ENCODE measurements around the gene SPRED3.

SPRED3 gene

GRCh38 chr19:38360351-38360750, 28.1 kb upstream of the SPRED3 start:
- TF ChIP-seq SIN3A (IDR thresholded peaks at IDR 0.05; ENCODE audit: borderline replicate concordance, insufficient read depth, low read length) (no peak), TAF1 (IDR thresholded peaks at IDR 0.05; ENCODE audit: borderline replicate concordance, insufficient read depth, low read length) (no peak), REST (IDR thresholded peaks at IDR 0.05; ENCODE audit: insufficient read depth in 1 of 2, low read depth in 2 of 2, low read length in 2 of 2) (no peak), POLR2AphosphoS5 (IDR thresholded peaks at IDR 0.05; ENCODE audit: low read depth, low read length) (no peak), FOXP2 (optimal IDR thresholded peaks at IDR 0.05; ENCODE audit: borderline replicate concordance, extremely low read depth, extremely low read length, insufficient read depth) (no peak)

GRCh38 chr19:38360839-38361631, 27.5 kb upstream of the SPRED3 start:
- TF ChIP-seq TAF1 (IDR thresholded peaks at IDR 0.05; ENCODE audit: borderline replicate concordance, insufficient read depth, low read length): no peak
- TF ChIP-seq POLR2AphosphoS5 (IDR thresholded peaks at IDR 0.05; ENCODE audit: low read depth, low read length): 0 out of 2 replicates have a peak, but pooled peaks have one; percentile 13
- TF ChIP-seq SIN3A (IDR thresholded peaks at IDR 0.05; ENCODE audit: borderline replicate concordance, insufficient read depth, low read length): no peak
- TF ChIP-seq FOXP2 (optimal IDR thresholded peaks at IDR 0.05; ENCODE audit: borderline replicate concordance, extremely low read depth, extremely low read length, insufficient read depth): no peak
- no peak for TF ChIP-seq REST (IDR thresholded peaks at IDR 0.05; ENCODE audit: insufficient read depth in 1 of 2, low read depth in 2 of 2, low read length in 2 of 2)

GRCh38 chr19:38361633-38362075, 26.8 kb upstream of the SPRED3 start:
- peak; percentile 40; the same call in 1 of the 2 replicates for TF ChIP-seq TAF1 (IDR thresholded peaks at IDR 0.05; ENCODE audit: borderline replicate concordance, insufficient read depth, low read length)
- TF ChIP-seq POLR2AphosphoS5 (IDR thresholded peaks at IDR 0.05; ENCODE audit: low read depth, low read length): 0 out of 2 replicates have a peak, but pooled peaks have one; percentile 27
- no peak for TF ChIP-seq SIN3A (IDR thresholded peaks at IDR 0.05; ENCODE audit: borderline replicate concordance, insufficient read depth, low read length)

- TF ChIP-seq TAF1 (IDR thresholded peaks at IDR 0.05; ENCODE audit: borderline replicate concordance, insufficient read depth, low read length) (peak; percentile 24; the same call in 1 of the 2 replicates), REST (IDR thresholded peaks at IDR 0.05; ENCODE audit: insufficient read depth in 1 of 2, low read depth in 2 of 2, low read length in 2 of 2) (no peak), POLR2AphosphoS5 (IDR thresholded peaks at IDR 0.05; ENCODE audit: low read depth, low read length) (0 out of 2 replicates have a peak, but pooled peaks have one; percentile 38), SIN3A (IDR thresholded peaks at IDR 0.05; ENCODE audit: borderline replicate concordance, insufficient read depth, low read length) (no peak)
Observed at GRCh38 chr19:38362076-38362945, 26.2 kb upstream of the SPRED3 start.

GRCh38 chr19:38367041-38367440, 21.5 kb upstream of the SPRED3 start:
- TF ChIP-seq FOXP2 (optimal IDR thresholded peaks at IDR 0.05; ENCODE audit: borderline replicate concordance, extremely low read depth, extremely low read length, insufficient read depth): no peak
- TF ChIP-seq TAF1 (IDR thresholded peaks at IDR 0.05; ENCODE audit: borderline replicate concordance, insufficient read depth, low read length): no peak
- TF ChIP-seq POLR2AphosphoS5 (IDR thresholded peaks at IDR 0.05; ENCODE audit: low read depth, low read length): no peak
- TF ChIP-seq REST (IDR thresholded peaks at IDR 0.05; ENCODE audit: insufficient read depth in 1 of 2, low read depth in 2 of 2, low read length in 2 of 2): no peak
- TF ChIP-seq SIN3A (IDR thresholded peaks at IDR 0.05; ENCODE audit: borderline replicate concordance, insufficient read depth, low read length): no peak
